Neural cell (in vitro differentiated cells): ENCODE results near the gene HEATR1. TPM values are rescaled to one million over a fixed set of nuclear protein-coding genes. Genes with fewer than 3 reads are reported as not detected.

Source experiments
- H2AFZ ChIP-seq: fragments of 200-600, 300-800 bp; sonication (generic), shearing (Covaris generic); 2 replicates; pipeline ENCODE4 v1.6.0; 2014; ENCODE audit warnings: low read depth, mild to moderate bottlenecking, antibody characterized with exemption, low read length, moderate library complexity
- H3F3A ChIP-seq: fragments of 200-600 bp; shearing (Covaris generic); 2 replicates; pipeline ENCODE4 v1.6.1; 2016; ENCODE audit warnings: mild to moderate bottlenecking, moderate library complexity, mixed read lengths, antibody characterized with exemption, low read length; ENCODE audit not compliant: insufficient read depth, poor library complexity, severe bottlenecking
- H3K27ac ChIP-seq: fragments of 200-600, 300-800 bp; sonication (generic), shearing (Covaris generic); 2 replicates; pipeline ENCODE4 v1.5.1; 2014; ENCODE audit warnings: mild to moderate bottlenecking, low read length, moderate library complexity
- H3K27me3 ChIP-seq: fragments of 300-800, 200-600 bp; sonication (generic), shearing (Covaris generic); 2 replicates; pipeline ENCODE4 v1.6.0; 2014; ENCODE audit warnings: mild to moderate bottlenecking, low read depth, low read length, moderate library complexity; ENCODE audit not compliant: insufficient read depth
- H3K36me3 ChIP-seq: fragments of 300-800, 200-600 bp; sonication (generic), shearing (Covaris generic); 2 replicates; pipeline ENCODE4 v1.5.1; 2014; ENCODE audit warnings: mild to moderate bottlenecking, antibody characterized with exemption, low read length, moderate library complexity; ENCODE audit not compliant: insufficient read depth
- H3K4me2 ChIP-seq: fragments of 300-800, 200-600 bp; sonication (generic), shearing (Covaris generic); 2 replicates; pipeline ENCODE4 v1.6.0; 2014; ENCODE audit warnings: mild to moderate bottlenecking, low read length
- H3K4me3 ChIP-seq: fragments of 300-800, 200-600 bp; sonication (generic), shearing (Covaris generic); 2 replicates; pipeline ENCODE4 v1.5.1; 2014; ENCODE audit warnings: mild to moderate bottlenecking, low read length, moderate library complexity
- H3K79me2 ChIP-seq: fragments of 200-600 bp; shearing (Covaris generic); replicated peaks from 2 replicates; pipeline ENCODE4 v1.6.0; 2014; ENCODE audit warnings: mild to moderate bottlenecking, low read length, moderate library complexity; ENCODE audit not compliant: insufficient read depth
- H3K9ac ChIP-seq: fragments of 300-800, 200-600 bp; sonication (generic), shearing (Covaris generic); 2 replicates; pipeline ENCODE4 v1.6.1; 2016; ENCODE audit warnings: mild to moderate bottlenecking, low read length, mixed read lengths
- H3K9me2 ChIP-seq: fragments of 200-600 bp; shearing (Covaris generic); 2 replicates; pipeline ENCODE4 v1.6.1; 2016; ENCODE audit warnings: mild to moderate bottlenecking, low read length, mixed read lengths; ENCODE audit not compliant: insufficient read depth
- H3K9me3 ChIP-seq: fragments of 200-600, 300-800 bp; sonication (generic), shearing (Covaris generic); 2 replicates; pipeline ENCODE4 v1.6.1; 2016; ENCODE audit warnings: mild to moderate bottlenecking, mixed run types, low read length, moderate library complexity, mixed read lengths
- H4K20me1 ChIP-seq: fragments of 200-600 bp; shearing (Covaris generic); 2 replicates; pipeline ENCODE4 v1.6.1; 2016; ENCODE audit warnings: mild to moderate bottlenecking, mixed run types; ENCODE audit not compliant: insufficient read depth
- EP300 ChIP-seq: fragments of 450-650 bp; conservative IDR thresholded peaks from 2 replicates; pipeline ENCODE4 v1.6.1; 2014; ENCODE audit warnings: antibody characterized with exemption, mild to moderate bottlenecking, moderate library complexity; ENCODE audit not compliant: poor library complexity, severe bottlenecking
- EZH2 ChIP-seq: fragments of 200-600, 300-800 bp; shearing (Covaris generic), sonication (generic); IDR thresholded peaks from 2 replicates; pipeline ENCODE4 v1.6.1; 2014; ENCODE audit warnings: antibody characterized with exemption, low read length, borderline replicate concordance, mild to moderate bottlenecking; ENCODE audit not compliant: insufficient read depth, poor library complexity, severe bottlenecking
- MXI1 ChIP-seq: fragments of 450-650 bp; conservative IDR thresholded peaks from 2 replicates; pipeline ENCODE4 v1.6.1; 2014; ENCODE audit warnings: antibody characterized with exemption, mild to moderate bottlenecking; ENCODE audit not compliant: poor library complexity, severe bottlenecking
- POLR2AphosphoS5 ChIP-seq: IDR thresholded peaks from 2 replicates; pipeline ENCODE4 v1.6.1; 2012
- RAD21 ChIP-seq: fragments of 450-650 bp; conservative IDR thresholded peaks from 2 replicates; pipeline ENCODE4 v1.6.1; 2014; ENCODE audit warnings: antibody characterized with exemption, mild to moderate bottlenecking, moderate library complexity
- SMC3 ChIP-seq: fragments of 450-650 bp; conservative IDR thresholded peaks from 2 replicates; pipeline ENCODE4 v1.6.1; 2014; ENCODE audit warnings: antibody characterized with exemption, mild to moderate bottlenecking, moderate library complexity; ENCODE audit not compliant: poor library complexity
- TAF1 ChIP-seq: IDR thresholded peaks from 2 replicates; pipeline ENCODE4 v1.6.1; 2012; ENCODE audit warnings: low read depth
- polyA plus RNA-seq: library from polyadenylated mRNA; depleted of rRNA; stranded (reverse); fragments of >200 nt; gene quantifications from 2 replicates; pipeline ENCODE4 v1.2.3, GENCODE V29; 2014
- TF ChIP-seq, protein P1 (sequence below): IDR thresholded peaks from 2 replicates; pipeline ENCODE4 v1.6.1; 2012; ENCODE audit warnings: borderline replicate concordance
- TF ChIP-seq, protein P2 (sequence below): fragments of 450-650 bp; IDR thresholded peaks from 2 replicates; pipeline ENCODE4 v1.5.1; 2014; ENCODE audit warnings: antibody characterized with exemption, mild to moderate bottlenecking, moderate library complexity; ENCODE audit not compliant: poor library complexity, severe bottlenecking

Gene HEATR1
- polyA plus RNA-seq, 1 donor from 2014 or later: 5.9 TPM

DNA sequence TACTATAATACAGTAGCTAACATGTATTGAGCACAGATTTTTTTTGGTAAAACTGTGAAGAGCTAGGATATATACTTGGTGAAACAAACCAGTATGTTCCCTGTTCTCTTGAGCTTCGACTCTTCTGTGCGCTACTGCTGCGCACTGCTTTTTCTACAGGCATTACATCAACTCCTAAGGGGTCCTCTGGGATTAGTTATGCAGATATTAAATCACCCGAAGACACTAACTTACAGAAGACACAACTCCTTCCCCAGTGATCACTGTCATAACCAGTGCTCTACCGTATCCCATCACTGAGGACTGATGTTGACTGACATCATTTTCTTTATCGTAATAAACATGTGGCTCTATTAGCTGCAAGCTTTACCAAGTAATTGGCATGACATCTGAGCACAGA lies 55.9 kb downstream of the HEATR1 start:
- TF ChIP-seq MXI1: no peak
- TF ChIP-seq, protein P1, sequence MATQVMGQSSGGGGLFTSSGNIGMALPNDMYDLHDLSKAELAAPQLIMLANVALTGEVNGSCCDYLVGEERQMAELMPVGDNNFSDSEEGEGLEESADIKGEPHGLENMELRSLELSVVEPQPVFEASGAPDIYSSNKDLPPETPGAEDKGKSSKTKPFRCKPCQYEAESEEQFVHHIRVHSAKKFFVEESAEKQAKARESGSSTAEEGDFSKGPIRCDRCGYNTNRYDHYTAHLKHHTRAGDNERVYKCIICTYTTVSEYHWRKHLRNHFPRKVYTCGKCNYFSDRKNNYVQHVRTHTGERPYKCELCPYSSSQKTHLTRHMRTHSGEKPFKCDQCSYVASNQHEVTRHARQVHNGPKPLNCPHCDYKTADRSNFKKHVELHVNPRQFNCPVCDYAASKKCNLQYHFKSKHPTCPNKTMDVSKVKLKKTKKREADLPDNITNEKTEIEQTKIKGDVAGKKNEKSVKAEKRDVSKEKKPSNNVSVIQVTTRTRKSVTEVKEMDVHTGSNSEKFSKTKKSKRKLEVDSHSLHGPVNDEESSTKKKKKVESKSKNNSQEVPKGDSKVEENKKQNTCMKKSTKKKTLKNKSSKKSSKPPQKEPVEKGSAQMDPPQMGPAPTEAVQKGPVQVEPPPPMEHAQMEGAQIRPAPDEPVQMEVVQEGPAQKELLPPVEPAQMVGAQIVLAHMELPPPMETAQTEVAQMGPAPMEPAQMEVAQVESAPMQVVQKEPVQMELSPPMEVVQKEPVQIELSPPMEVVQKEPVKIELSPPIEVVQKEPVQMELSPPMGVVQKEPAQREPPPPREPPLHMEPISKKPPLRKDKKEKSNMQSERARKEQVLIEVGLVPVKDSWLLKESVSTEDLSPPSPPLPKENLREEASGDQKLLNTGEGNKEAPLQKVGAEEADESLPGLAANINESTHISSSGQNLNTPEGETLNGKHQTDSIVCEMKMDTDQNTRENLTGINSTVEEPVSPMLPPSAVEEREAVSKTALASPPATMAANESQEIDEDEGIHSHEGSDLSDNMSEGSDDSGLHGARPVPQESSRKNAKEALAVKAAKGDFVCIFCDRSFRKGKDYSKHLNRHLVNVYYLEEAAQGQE: no peak
- no peak for TF ChIP-seq POLR2AphosphoS5
- TF ChIP-seq TAF1: no peak
- no peak for TF ChIP-seq SMC3
- no peak for TF ChIP-seq EZH2
- no peak for TF ChIP-seq RAD21
- Histone ChIP-seq H3K36me3 (peaks cover 11% of the 10 kb centered on the region), H3K27ac (no peak overlapping the region), H3K79me2 (no peaks in the 10 kb centered on the region), H3K27me3 (no peaks in the 10 kb centered on the region), H3K9ac (no peak overlapping the region), H3K9me3 (no peaks in the 10 kb centered on the region), H3K4me2 (no peak overlapping the region), H3K4me3 (no peak overlapping the region), H3F3A (no peaks in the 10 kb centered on the region), H4K20me1 (no peaks in the 10 kb centered on the region), H3K9me2 (no peaks in the 10 kb centered on the region), H2AFZ (no peak overlapping the region)

DNA sequence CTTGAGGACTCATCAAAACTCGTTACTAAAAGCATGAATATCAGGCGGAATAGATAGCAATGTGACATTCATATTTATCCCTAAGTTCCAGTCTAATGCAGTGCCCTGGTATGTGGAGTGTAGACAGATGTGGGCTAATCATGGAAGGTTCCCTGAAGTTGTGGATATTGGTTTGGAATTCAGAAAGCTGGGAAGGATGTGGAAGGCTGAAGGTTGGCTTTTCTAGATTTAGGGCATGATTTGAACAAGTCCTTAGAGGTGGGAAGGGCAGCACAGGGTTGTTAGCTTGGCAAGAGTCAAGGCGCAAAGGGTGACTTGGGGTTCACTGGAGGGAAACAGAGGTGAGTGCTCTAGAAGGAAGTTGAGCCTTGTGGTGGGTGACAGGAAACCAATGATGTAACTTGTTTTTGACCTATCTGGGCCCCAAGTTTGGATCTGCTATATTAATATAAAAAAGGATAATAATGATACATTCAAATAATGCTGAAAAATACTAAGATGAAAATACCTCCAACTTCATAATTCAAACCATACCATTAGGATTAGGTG lies 58.6 kb downstream of the HEATR1 start:
- Histone ChIP-seq H3F3A (no peaks in the 10 kb centered on the region), H3K36me3 (no peaks in the 10 kb centered on the region)

More for the DNA sequence above, 58.6 kb downstream of the HEATR1 start:
- Histone ChIP-seq H3K9ac (no peak overlapping the region), H3K9me3 (no peaks in the 10 kb centered on the region), H3K9me2 (no peaks in the 10 kb centered on the region), H3K27me3 (no peaks in the 10 kb centered on the region), H3K27ac (no peak overlapping the region), H3K79me2 (no peaks in the 10 kb centered on the region), H4K20me1 (no peaks in the 10 kb centered on the region), H2AFZ (no peak overlapping the region), H3K4me3 (no peak overlapping the region), H3K4me2 (no peak overlapping the region)
- TF ChIP-seq MXI1 (no peak), POLR2AphosphoS5 (no peak), TAF1 (no peak), EZH2 (no peak), EP300 (no peak), RAD21 (no peak), SMC3 (no peak)
- TF ChIP-seq, protein P1: no peak
- TF ChIP-seq, protein P2, sequence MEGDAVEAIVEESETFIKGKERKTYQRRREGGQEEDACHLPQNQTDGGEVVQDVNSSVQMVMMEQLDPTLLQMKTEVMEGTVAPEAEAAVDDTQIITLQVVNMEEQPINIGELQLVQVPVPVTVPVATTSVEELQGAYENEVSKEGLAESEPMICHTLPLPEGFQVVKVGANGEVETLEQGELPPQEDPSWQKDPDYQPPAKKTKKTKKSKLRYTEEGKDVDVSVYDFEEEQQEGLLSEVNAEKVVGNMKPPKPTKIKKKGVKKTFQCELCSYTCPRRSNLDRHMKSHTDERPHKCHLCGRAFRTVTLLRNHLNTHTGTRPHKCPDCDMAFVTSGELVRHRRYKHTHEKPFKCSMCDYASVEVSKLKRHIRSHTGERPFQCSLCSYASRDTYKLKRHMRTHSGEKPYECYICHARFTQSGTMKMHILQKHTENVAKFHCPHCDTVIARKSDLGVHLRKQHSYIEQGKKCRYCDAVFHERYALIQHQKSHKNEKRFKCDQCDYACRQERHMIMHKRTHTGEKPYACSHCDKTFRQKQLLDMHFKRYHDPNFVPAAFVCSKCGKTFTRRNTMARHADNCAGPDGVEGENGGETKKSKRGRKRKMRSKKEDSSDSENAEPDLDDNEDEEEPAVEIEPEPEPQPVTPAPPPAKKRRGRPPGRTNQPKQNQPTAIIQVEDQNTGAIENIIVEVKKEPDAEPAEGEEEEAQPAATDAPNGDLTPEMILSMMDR: no peak
